Kidney (tissue), 14 donors: ENCODE data around the gene FGF6. TPM values are rescaled to one million over a fixed set of nuclear protein-coding genes. Genes with fewer than 3 reads are reported as not detected.
"Not testable (repeated sequence)": the region's sequence is repeated elsewhere in the genome, so short reads cannot be mapped to it uniquely, and the experiment has no call there.

Experiments
- DNase-seq, 5 donors: peaks; one replicate each; pipeline ENCODE4 v3.0.0-alpha.2; 2013 to 2020
- FAIRE-seq: peaks from 2 replicates; lab custom pipeline; 2012; peaks lifted over from hg19 to GRCh38; lab: Jason Lieb, UNC
- H3K27ac ChIP-seq, 2 donors: one replicate each; pipeline ENCODE4 v1.7.0; 2013; ENCODE audit warnings: low read depth in 2 of 2, low read length in 2 of 2, inconsistent platforms in 1 of 2
- H3K27me3 ChIP-seq: one replicate; pipeline ENCODE4 v1.7.1; 2013; ENCODE audit warnings: low read length, inconsistent platforms; ENCODE audit not compliant: control insufficient read depth, insufficient read depth
- H3K36me3 ChIP-seq, 3 donors: one replicate each; pipeline versions ENCODE4 v1.7.0 to v1.7.1; 2013; ENCODE audit warnings: low read length in 3 of 3, control low read depth in 1 of 3, inconsistent platforms in 1 of 3; ENCODE audit not compliant: insufficient read depth in 3 of 3, control insufficient read depth in 2 of 3
- H3K4me1 ChIP-seq, 3 donors: one replicate each; pipeline versions ENCODE4 v1.7.0 to v1.7.1; 2013; ENCODE audit warnings: low read length in 3 of 3, inconsistent platforms in 1 of 3, low read depth in 1 of 3; ENCODE audit not compliant: control insufficient read depth in 2 of 3, insufficient read depth in 2 of 3
- H3K4me3 ChIP-seq, 3 donors: one replicate each; pipeline versions ENCODE4 v1.7.0 to v1.8.1; 2013; ENCODE audit warnings: low read length in 3 of 3, control low read depth in 1 of 3, inconsistent platforms in 1 of 3
- H3K9ac ChIP-seq, 3 donors: one replicate each; pipeline versions ENCODE4 v1.7.0 to v1.7.1; 2013; ENCODE audit warnings: low read length in 3 of 3, control low read depth in 1 of 3, inconsistent platforms in 1 of 3
- H3K9me3 ChIP-seq, 3 donors: one replicate each; pipeline versions ENCODE4 v1.7.0 to v1.7.1; 2013; ENCODE audit warnings: low read length in 3 of 3, control low read depth in 1 of 3, inconsistent platforms in 1 of 3; ENCODE audit not compliant: control insufficient read depth in 2 of 3, insufficient read depth in 1 of 3
- CTCF ChIP-seq: IDR thresholded peaks from 3 replicates; pipeline ENCODE4 v1.5.1; 2012; ENCODE audit warnings: mild to moderate bottlenecking, moderate library complexity, borderline replicate concordance; ENCODE audit not compliant: insufficient read depth; ENCODE audit errors: extremely low read depth
- intact Hi-C: fragments of 100-400 bp; cut with DNase I; formaldehyde crosslinking; loops from one replicate; pipeline ENCODE4 v1.11.1; 2022
- polyA plus RNA-seq: library from polyadenylated mRNA; stranded (reverse); fragments of 350-450 nt; fragmentation: Illumina TruSeq; extraction: RNeasy Lipid Tissue Mini Kit (QIAGEN cat#74804); gene quantifications from one replicate; pipeline ENCODE4 v1.2.3, GENCODE V29; 2014; ENCODE audit warnings: low read depth, low replicate concordance; ENCODE audit not compliant: insufficient read depth
- total RNA-seq: library from RNA; stranded (reverse); fragmentation: NEBNext Ultra II Directional; extraction: Animal tissue kit (Norgen Biotek cat#: 25700); gene quantifications from one replicate; pipeline ENCODE4 v1.2.1, GENCODE V29; 2021
- donor health status: control.
- donor health status: control.
- donor health status: control.
- donor health status: control.
- donor health status: control.
- donor health status: DM: yes; HTN: yes; CAD: no.
- donor health status: Normal renal cell carcinoma (clear cell type).

The FGF6 gene
- total and polyA plus RNA-seq, 2 donors from 2014 or later, result not detected

GRCh38 chr12:4471256-4471655 is 25.6 kb upstream of the FGF6 start:
- Histone ChIP-seq H3K36me3 (no peaks in the 10 kb centered on the region), H3K4me3 (no peak overlapping the region), H3K9ac (no peak overlapping the region), H3K27ac (no peak overlapping the region), H3K4me1 (no peaks in the 10 kb centered on the region), H3K27me3 (no peaks in the 10 kb centered on the region), H3K9me3 (no peaks in the 10 kb centered on the region)
- FAIRE-seq (no peak), DNase-seq (no peak)
- no peak for TF ChIP-seq CTCF
- intact Hi-C loops, result no loop called here

GRCh38 chr12:4468994-4469393 is 23.4 kb upstream of the FGF6 start:
- intact Hi-C loops, result no loop called here
- Histone ChIP-seq H3K27me3 (no peaks in the 10 kb centered on the region), H3K27ac (no peak overlapping the region), H3K9me3 (no peaks in the 10 kb centered on the region), H3K36me3 (no peaks in the 10 kb centered on the region), H3K4me1 (no peaks in the 10 kb centered on the region), H3K4me3 (no peak overlapping the region), H3K9ac (no peak overlapping the region)
- TF ChIP-seq CTCF, result no peak
- FAIRE-seq, result no peak
- no peak for DNase-seq

DNA sequence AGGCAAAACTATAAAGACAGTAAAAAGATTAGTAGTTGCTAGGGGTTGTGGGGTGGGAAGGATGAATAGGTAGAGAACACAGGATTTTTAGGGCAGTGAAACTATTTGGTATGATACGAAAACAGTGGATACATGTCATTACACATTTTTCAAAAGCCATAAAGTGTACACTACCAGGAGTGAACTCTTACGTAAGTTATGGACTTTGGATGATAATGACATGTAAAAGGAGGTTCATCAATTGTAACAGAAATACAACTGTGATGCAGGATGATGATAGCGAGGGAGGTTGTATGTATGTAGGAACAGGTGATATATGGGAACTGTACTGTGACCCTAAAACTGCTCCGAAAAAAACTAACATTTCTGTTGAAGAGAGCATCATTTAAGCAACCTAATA is 15.1 kb upstream of the FGF6 start:
- TF ChIP-seq CTCF, result no peak
- Histone ChIP-seq H3K9ac (no peak overlapping the region), H3K4me1 (no peaks in the 10 kb centered on the region), H3K36me3 (no peaks in the 10 kb centered on the region), H3K9me3 (no peaks in the 10 kb centered on the region), H3K4me3 (no peak overlapping the region), H3K27ac (no peak overlapping the region), H3K27me3 (no peaks in the 10 kb centered on the region)
- DNase-seq, result no peak
- FAIRE-seq, result no peak
- intact Hi-C loops, result no loop called here

- H3K27ac ChIP-seq, FAIRE-seq, H3K4me3 ChIP-seq, H3K36me3 ChIP-seq, H3K4me1 ChIP-seq, H3K9ac ChIP-seq, DNase-seq, H3K27me3 ChIP-seq, H3K9me3 ChIP-seq, intact Hi-C loops: not testable (repeated sequence)
Observed at GRCh38 chr12:4455849-4456248, 10.2 kb upstream of the FGF6 start.
